Keratinocyte (primary cell): Measurements from ENCODE around the gene GPC1. TPM values are rescaled to one million over a fixed set of nuclear protein-coding genes. Genes with fewer than 3 reads are reported as not detected.

Experiments used
- DNase-seq: peaks from one replicate; pipeline ENCODE4 v3.0.0-alpha.2; 2011; ENCODE audit warnings: low read depth, missing footprints, low spot score
- FAIRE-seq: peaks from 2 replicates; lab custom pipeline; 2011; peaks lifted over from hg19 to GRCh38; lab: Jason Lieb, UNC
- H2AFZ ChIP-seq: 2 replicates; pipeline ENCODE4 v1.6.0; 2012; ENCODE audit warnings: low read length, control low read depth, inconsistent platforms; ENCODE audit not compliant: control insufficient read depth
- H3K27ac ChIP-seq: 2 replicates; pipeline ENCODE4 v1.5.1; 2011; ENCODE audit warnings: low read length; ENCODE audit not compliant: control insufficient read depth, insufficient read depth
- H3K27me3 ChIP-seq: 3 replicates; pipeline ENCODE4 v1.6.0; 2011; ENCODE audit warnings: low read length; ENCODE audit not compliant: control insufficient read depth, insufficient read depth; ENCODE audit errors: extremely low read depth
- H3K36me3 ChIP-seq, 2 experiments: 2 replicates in 1 of 2; 3 replicates in 1 of 2; pipeline ENCODE4 v1.5.1; 2011; ENCODE audit warnings: low read length in 2 of 2, mild to moderate bottlenecking in 1 of 2; ENCODE audit not compliant: control insufficient read depth in 2 of 2, insufficient read depth in 2 of 2; ENCODE audit errors: extremely low read depth in 1 of 2
- H3K4me1 ChIP-seq: 3 replicates; pipeline ENCODE4 v1.5.1; 2011; ENCODE audit warnings: low read length; ENCODE audit not compliant: control insufficient read depth, insufficient read depth; ENCODE audit errors: extremely low read depth
- H3K4me2 ChIP-seq: 3 replicates; pipeline ENCODE4 v1.6.0; 2011; ENCODE audit warnings: low read depth, low read length; ENCODE audit not compliant: control insufficient read depth, insufficient read depth; ENCODE audit errors: extremely low read depth
- H3K4me3 ChIP-seq, 3 experiments: fragments of 200-600 bp in 1 of 3; sonication (generic) in 1 of 3; 2 replicates in 2 of 3; 3 replicates in 1 of 3; pipeline ENCODE4 v1.5.1; 2011 to 2016; ENCODE audit warnings: low read length in 3 of 3, mild to moderate bottlenecking in 3 of 3, control low read depth in 2 of 3, inconsistent platforms in 1 of 3, low read depth in 1 of 3, mixed read lengths in 1 of 3, mixed run types in 1 of 3, moderate library complexity in 1 of 3; ENCODE audit not compliant: control insufficient read depth in 2 of 3, insufficient read depth in 2 of 3; ENCODE audit errors: extremely low read depth in 1 of 3
- H3K79me2 ChIP-seq: 2 replicates; pipeline ENCODE4 v1.6.0; 2012; ENCODE audit warnings: low read length; ENCODE audit not compliant: control insufficient read depth, insufficient read depth
- H3K9ac ChIP-seq: 3 replicates; pipeline ENCODE4 v1.6.0; 2011; ENCODE audit warnings: low read length; ENCODE audit not compliant: control insufficient read depth, insufficient read depth; ENCODE audit errors: extremely low read depth
- H3K9me1 ChIP-seq: 3 replicates; pipeline ENCODE4 v1.6.0; 2011; ENCODE audit warnings: low read length; ENCODE audit not compliant: control insufficient read depth, insufficient read depth; ENCODE audit errors: extremely low read depth
- H3K9me3 ChIP-seq: 2 replicates; pipeline ENCODE4 v1.5.1; 2012; ENCODE audit warnings: low read depth, low read length; ENCODE audit not compliant: control insufficient read depth
- H4K20me1 ChIP-seq: 3 replicates; pipeline ENCODE4 v1.6.0; 2011; ENCODE audit warnings: low read length; ENCODE audit not compliant: control insufficient read depth, insufficient read depth; ENCODE audit errors: extremely low read depth
- EZH2 ChIP-seq: IDR thresholded peaks from one replicate; pipeline ENCODE4 v1.6.1; 2012; ENCODE audit warnings: inconsistent platforms, mild to moderate bottlenecking, low read length, moderate library complexity
- dilution Hi-C: fragments of 300-500 bp; cut with MboI; formaldehyde crosslinking; loops from one replicate; pipeline ENCODE4 v1.7.0; 2020; ENCODE audit warnings: low sequenced_read_pairs; ENCODE audit not compliant: extremely low pct_ligation_motif_present
- polyA plus RNA-seq, 5 experiments: library from polyadenylated mRNA; depleted of rRNA in 3 of 5; stranded (reverse) in 3 of 5; stranded (forward) in 1 of 5; unstranded in 1 of 5; fragments of >200 nt; gene quantifications; 1 replicate in 1 of 5; 2 replicates in 3 of 5; 3 replicates in 1 of 5; pipeline versions ENCODE4 v1.2.1 to v1.2.3, GENCODE V29; 2011 to 2012; ENCODE audit warnings: missing spikeins in 2 of 5, low read depth in 1 of 5, low replicate concordance in 1 of 5
- TF ChIP-seq, protein P1 (sequence below), 3 experiments: IDR thresholded peaks in 1 of 3; conservative IDR thresholded peaks in 1 of 3; optimal IDR thresholded peaks in 1 of 3; 2 replicates in 2 of 3; 3 replicates in 1 of 3; pipeline versions ENCODE3 to v1.5.1; 2011; ENCODE audit warnings: low read length in 3 of 3, mild to moderate bottlenecking in 3 of 3, moderate library complexity in 2 of 3, control low read depth in 1 of 3, inconsistent platforms in 1 of 3; ENCODE audit not compliant: insufficient read depth in 2 of 3; ENCODE audit errors: extremely low read depth in 1 of 3

GPC1 gene
- polyA plus RNA-seq, 1 donor (not counting 4 experiments of a cell fraction or from before 2014, with no cell fraction given), result 46.6 TPM

DNA sequence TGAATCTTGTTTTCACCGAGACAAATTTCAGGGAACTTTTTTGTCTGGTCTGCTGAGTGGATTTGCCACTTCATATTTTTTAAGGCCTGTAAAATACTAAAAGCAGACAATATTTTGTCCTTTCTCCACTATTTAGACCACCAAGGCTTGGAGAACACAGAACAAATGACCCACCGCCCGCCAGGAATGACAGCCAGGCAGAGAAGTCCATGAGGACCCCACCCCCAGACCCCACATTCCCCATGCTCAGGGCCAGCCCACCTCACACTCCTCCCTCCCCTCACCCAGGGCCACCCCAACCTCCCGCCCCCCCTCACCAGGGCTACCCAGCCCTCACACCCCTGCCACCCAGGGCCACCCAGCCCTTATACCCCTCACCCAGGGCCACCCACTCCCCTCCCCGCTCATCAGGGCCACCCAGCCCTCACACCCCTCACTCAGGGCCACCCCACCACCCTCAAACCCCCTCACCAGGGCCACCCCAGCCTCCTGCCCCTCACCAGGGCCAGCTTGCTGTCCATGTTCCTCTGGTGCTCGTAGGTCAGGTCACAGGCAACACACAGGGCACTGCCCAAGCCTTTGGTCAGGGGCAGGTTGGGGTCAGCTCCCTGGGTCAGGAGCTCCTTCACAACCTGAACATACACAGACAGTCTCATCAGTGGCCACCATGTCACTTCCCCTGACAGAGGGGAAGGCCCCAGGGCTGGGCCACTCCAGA is 71.8 kb downstream of the GPC1 start:
- H3K36me3 ChIP-seq, result peaks cover 0 to 2% of the 10 kb centered on the region in 2 experiments
- no peak for FAIRE-seq
- no peak for DNase-seq
- no peaks in the 10 kb centered on the region for H3K9me1 ChIP-seq
- no peaks in the 10 kb centered on the region for H3K4me1 ChIP-seq
- no peak overlapping the region for H3K27ac ChIP-seq
- no peak overlapping the region for H3K9ac ChIP-seq
- no peaks in the 10 kb centered on the region for H3K9me3 ChIP-seq
- TF ChIP-seq EZH2, result no peak
- TF ChIP-seq, protein P1, sequence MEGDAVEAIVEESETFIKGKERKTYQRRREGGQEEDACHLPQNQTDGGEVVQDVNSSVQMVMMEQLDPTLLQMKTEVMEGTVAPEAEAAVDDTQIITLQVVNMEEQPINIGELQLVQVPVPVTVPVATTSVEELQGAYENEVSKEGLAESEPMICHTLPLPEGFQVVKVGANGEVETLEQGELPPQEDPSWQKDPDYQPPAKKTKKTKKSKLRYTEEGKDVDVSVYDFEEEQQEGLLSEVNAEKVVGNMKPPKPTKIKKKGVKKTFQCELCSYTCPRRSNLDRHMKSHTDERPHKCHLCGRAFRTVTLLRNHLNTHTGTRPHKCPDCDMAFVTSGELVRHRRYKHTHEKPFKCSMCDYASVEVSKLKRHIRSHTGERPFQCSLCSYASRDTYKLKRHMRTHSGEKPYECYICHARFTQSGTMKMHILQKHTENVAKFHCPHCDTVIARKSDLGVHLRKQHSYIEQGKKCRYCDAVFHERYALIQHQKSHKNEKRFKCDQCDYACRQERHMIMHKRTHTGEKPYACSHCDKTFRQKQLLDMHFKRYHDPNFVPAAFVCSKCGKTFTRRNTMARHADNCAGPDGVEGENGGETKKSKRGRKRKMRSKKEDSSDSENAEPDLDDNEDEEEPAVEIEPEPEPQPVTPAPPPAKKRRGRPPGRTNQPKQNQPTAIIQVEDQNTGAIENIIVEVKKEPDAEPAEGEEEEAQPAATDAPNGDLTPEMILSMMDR (optimal IDR thresholded peaks at IDR 0.05 in 1 of 3, IDR thresholded peaks at IDR 0.05 in 1 of 3, conservative IDR thresholded peaks at IDR 0.05 in 1 of 3; ENCODE audit: extremely low read depth in 1 of 3, insufficient read depth in 2 of 3, low read length in 3 of 3), result no peak
- no peak overlapping the region for H2AFZ ChIP-seq
- H3K79me2 ChIP-seq, result no peaks in the 10 kb centered on the region
- H3K27me3 ChIP-seq, result no peaks in the 10 kb centered on the region
- no peak overlapping the region for H3K4me3 ChIP-seq
- dilution Hi-C loops, result no loop called here
- H4K20me1 ChIP-seq, result no peaks in the 10 kb centered on the region
- H3K4me2 ChIP-seq, result no peak overlapping the region

DNA sequence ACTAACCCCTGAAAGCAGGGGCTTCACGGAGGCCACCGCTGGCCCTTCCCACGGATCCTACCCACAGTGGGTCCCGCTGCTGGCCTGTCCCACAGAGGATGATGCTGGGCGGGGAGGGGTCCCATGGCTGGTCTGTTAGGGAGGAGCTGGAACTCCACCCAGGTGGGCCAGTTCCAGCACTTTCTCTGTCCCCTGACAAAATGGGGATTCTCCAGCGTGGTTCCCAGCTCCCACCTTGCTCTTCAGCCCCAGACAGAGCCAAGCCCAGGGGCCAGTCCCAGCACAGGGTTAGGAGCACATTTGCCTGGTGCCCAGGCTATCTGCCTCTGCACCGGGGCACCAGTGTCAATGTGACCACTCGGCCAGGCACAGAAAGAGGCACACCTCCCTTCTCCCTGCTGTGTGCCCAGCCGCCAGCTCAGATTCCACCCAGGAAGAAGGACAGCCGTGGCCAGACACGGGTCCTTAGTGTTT is 72.4 kb downstream of the GPC1 start:
- H2AFZ ChIP-seq, result no peak overlapping the region
- dilution Hi-C loops, result no loop called here

More for the DNA sequence above, 72.4 kb downstream of the GPC1 start:
- Histone ChIP-seq H3K4me2 (no peak overlapping the region), H3K9me1 (no peaks in the 10 kb centered on the region), H3K4me3 (no peak overlapping the region), H3K36me3 (peaks cover 0 to 2% of the 10 kb centered on the region in 2 experiments), H3K27me3 (no peaks in the 10 kb centered on the region), H3K27ac (no peak overlapping the region), H3K79me2 (no peaks in the 10 kb centered on the region), H3K9ac (no peak overlapping the region), H3K9me3 (no peaks in the 10 kb centered on the region), H4K20me1 (no peaks in the 10 kb centered on the region), H3K4me1 (no peaks in the 10 kb centered on the region)
- FAIRE-seq, result no peak
- no peak for DNase-seq
- TF ChIP-seq, protein P1 (optimal IDR thresholded peaks at IDR 0.05 in 1 of 3, IDR thresholded peaks at IDR 0.05 in 1 of 3, conservative IDR thresholded peaks at IDR 0.05 in 1 of 3; ENCODE audit: extremely low read depth in 1 of 3, insufficient read depth in 2 of 3, low read length in 3 of 3), result no peak
- no peak for TF ChIP-seq EZH2
